DMS153 treated with DMSO at 0.1 percent for 48 hours (cell line): ENCODE results near the gene KCNQ2.
"Not testable (repeated sequence)": the region's sequence is repeated elsewhere in the genome, so short reads cannot be mapped to it uniquely, and the experiment has no call there.

Experiments
- DNase-seq: peaks from one replicate; lab custom pipeline; 2025; ENCODE audit not compliant: unreplicated experiment; lab: John Stamatoyannopoulos, UW

The KCNQ2 gene

GRCh38 chr20:63392465-63393365 is 79.7 kb downstream of the KCNQ2 start:
- DNase-seq = no peak

GRCh38 chr20:63387917-63388316 is 84.5 kb downstream of the KCNQ2 start:
- no peak for DNase-seq

- no peak for DNase-seq
These were observed 85.1 kb downstream of the KCNQ2 start for GRCh38 chr20:63387393-63387792.

GRCh38 chr20:63386491-63386890 is 86.0 kb downstream of the KCNQ2 start:
- no peak for DNase-seq

- DNase-seq = no peak
These were observed 86.6 kb downstream of the KCNQ2 start for GRCh38 chr20:63385819-63386218.

- DNase-seq = no peak
These were observed 88.1 kb downstream of the KCNQ2 start for GRCh38 chr20:63384336-63384735.

GRCh38 chr20:63383556-63383955 is 88.9 kb downstream of the KCNQ2 start:
- DNase-seq = no peak

- no peak for DNase-seq
These were observed 89.7 kb downstream of the KCNQ2 start for GRCh38 chr20:63382551-63383300.

GRCh38 chr20:63381781-63382431 is 90.5 kb downstream of the KCNQ2 start:
- DNase-seq = no peak

- no peak for DNase-seq
These were observed 92.0 kb downstream of the KCNQ2 start for GRCh38 chr20:63380346-63380870.

- DNase-seq = not testable (repeated sequence)
These were observed 92.6 kb downstream of the KCNQ2 start for GRCh38 chr20:63379872-63380271.

GRCh38 chr20:63379296-63379695 is 93.2 kb downstream of the KCNQ2 start:
- no peak for DNase-seq

GRCh38 chr20:63378626-63379025 is 93.8 kb downstream of the KCNQ2 start:
- DNase-seq = no peak

GRCh38 chr20:63377951-63378381 is 94.5 kb downstream of the KCNQ2 start:
- DNase-seq = no peak

GRCh38 chr20:63377256-63377941 is 95.1 kb downstream of the KCNQ2 start:
- no peak for DNase-seq

GRCh38 chr20:63376283-63377250 is 95.9 kb downstream of the KCNQ2 start:
- no peak for DNase-seq

- no peak for DNase-seq
These were observed 97.0 kb downstream of the KCNQ2 start for GRCh38 chr20:63375438-63375837.

- no peak for DNase-seq
These were observed 98.0 kb downstream of the KCNQ2 start for GRCh38 chr20:63374504-63374903.

GRCh38 chr20:63373996-63374395 is 98.5 kb downstream of the KCNQ2 start:
- DNase-seq = no peak
